ENCODE results near the gene EXOC7.
"Not testable (repeated sequence)": the region's sequence is repeated elsewhere in the genome, so short reads cannot be mapped to it uniquely, and the experiment has no call there.

EXOC7 gene

GRCh38 chr17:76081295-76082210 lies 22.0 kb downstream of the EXOC7 start:
- peaks cover 3% of the 10 kb centered on the region for H3K4me1 Mint-ChIP-seq (ENCODE audit: low read depth)
- H3K4me3 Mint-ChIP-seq = no peak overlapping the region
- H3K36me3 Mint-ChIP-seq (ENCODE audit: low read depth) = peaks cover 16% of the 10 kb centered on the region
- no peaks in the 10 kb centered on the region for H3K9me3 Mint-ChIP-seq
- DNase-seq (ENCODE audit: low spot score) = no peak
- peaks cover 28% of the 10 kb centered on the region for H3K27me3 Mint-ChIP-seq (ENCODE audit: low read depth)
- H3K27ac Mint-ChIP-seq = no peak overlapping the region

- no peak for DNase-seq (ENCODE audit: low spot score)
- Mint-ChIP-seq H3K4me3 (no peak overlapping the region), H3K27ac (no peak overlapping the region), H3K36me3 (ENCODE audit: low read depth) (peaks cover 12% of the 10 kb centered on the region), H3K27me3 (ENCODE audit: low read depth) (peaks cover 34% of the 10 kb centered on the region), H3K4me1 (ENCODE audit: low read depth) (peaks cover 3% of the 10 kb centered on the region), H3K9me3 (no peaks in the 10 kb centered on the region)
Measured at GRCh38 chr17:76080768-76081287, 22.8 kb downstream of the EXOC7 start.

- H3K27ac Mint-ChIP-seq = no peak overlapping the region
- peaks cover 7% of the 10 kb centered on the region for H3K36me3 Mint-ChIP-seq (ENCODE audit: low read depth)
Measured at GRCh38 chr17:76079956-76080767, 23.4 kb downstream of the EXOC7 start.

GRCh38 chr17:76079535-76079955 lies 24.0 kb downstream of the EXOC7 start:
- Mint-ChIP-seq H3K4me1 (ENCODE audit: low read depth) (peaks cover 7% of the 10 kb centered on the region), H3K27ac (no peak overlapping the region), H3K9me3 (no peaks in the 10 kb centered on the region), H3K36me3 (ENCODE audit: low read depth) (peaks cover 7% of the 10 kb centered on the region), H3K4me3 (no peak overlapping the region), H3K27me3 (ENCODE audit: low read depth) (peaks cover 44% of the 10 kb centered on the region)
- DNase-seq (ENCODE audit: low spot score) = no peak

More at GRCh38 chr17:76079956-76080767, 23.4 kb downstream of the EXOC7 start:
- DNase-seq (ENCODE audit: low spot score) = no peak
- Mint-ChIP-seq H3K4me3 (no peak overlapping the region), H3K9me3 (no peaks in the 10 kb centered on the region), H3K27me3 (ENCODE audit: low read depth) (peaks cover 40% of the 10 kb centered on the region), H3K4me1 (ENCODE audit: low read depth) (peaks cover 4% of the 10 kb centered on the region)

- peaks cover 7% of the 10 kb centered on the region for H3K4me1 Mint-ChIP-seq (ENCODE audit: low read depth)
- peak within 1 kb of the TSS; percentile 62 for H3K27ac Mint-ChIP-seq
- peaks cover 4% of the 10 kb centered on the region for H3K36me3 Mint-ChIP-seq (ENCODE audit: low read depth)
- peaks cover 45% of the 10 kb centered on the region for H3K27me3 Mint-ChIP-seq (ENCODE audit: low read depth)
- no peak within 1 kb of the TSS for H3K4me3 Mint-ChIP-seq
- H3K9me3 Mint-ChIP-seq = no peaks in the 10 kb centered on the region
- no peak for DNase-seq (ENCODE audit: low spot score)
Measured at GRCh38 chr17:76078860-76079534, 24.6 kb downstream of the EXOC7 start, which contains the start of gene ZACN. Gene ZACN, plus strand, starts transcription at chr17:76079182. Its CDS starts 83 bp downstream, at chr17:76079265.

GRCh38 chr17:76078370-76078769 lies 25.2 kb downstream of the EXOC7 start:
- not testable (repeated sequence) for H3K4me1 Mint-ChIP-seq (ENCODE audit: low read depth); DNase-seq (ENCODE audit: low spot score); H3K36me3 Mint-ChIP-seq (ENCODE audit: low read depth); H3K4me3 Mint-ChIP-seq; H3K9me3 Mint-ChIP-seq
- H3K27ac Mint-ChIP-seq = peak overlapping the region; percentile 62
- peaks cover 51% of the 10 kb centered on the region for H3K27me3 Mint-ChIP-seq (ENCODE audit: low read depth)

GRCh38 chr17:76077584-76078110 lies 25.9 kb downstream of the EXOC7 start:
- Mint-ChIP-seq H3K27me3 (ENCODE audit: low read depth) (peaks cover 51% of the 10 kb centered on the region), H3K36me3 (ENCODE audit: low read depth) (peaks cover 4% of the 10 kb centered on the region), H3K4me3 (no peak overlapping the region), H3K4me1 (ENCODE audit: low read depth) (peaks cover 10% of the 10 kb centered on the region), H3K27ac (no peak overlapping the region), H3K9me3 (no peaks in the 10 kb centered on the region)
- DNase-seq (ENCODE audit: low spot score) = no peak

- Mint-ChIP-seq H3K27me3 (ENCODE audit: low read depth) (peaks cover 51% of the 10 kb centered on the region), H3K36me3 (ENCODE audit: low read depth) (peaks cover 4% of the 10 kb centered on the region), H3K27ac (no peak overlapping the region), H3K4me3 (peak overlapping the region; percentile 60), H3K9me3 (no peaks in the 10 kb centered on the region), H3K4me1 (ENCODE audit: low read depth) (peaks cover 13% of the 10 kb centered on the region)
- peak; percentile 24 for DNase-seq (ENCODE audit: low spot score)
Measured at GRCh38 chr17:76076765-76077583, 26.6 kb downstream of the EXOC7 start.

GRCh38 chr17:76076146-76076764 lies 27.3 kb downstream of the EXOC7 start:
- Mint-ChIP-seq H3K27ac (no peak overlapping the region), H3K27me3 (ENCODE audit: low read depth) (peaks cover 51% of the 10 kb centered on the region), H3K4me3 (peak overlapping the region; percentile 60), H3K9me3 (no peaks in the 10 kb centered on the region), H3K36me3 (ENCODE audit: low read depth) (peaks cover 5% of the 10 kb centered on the region), H3K4me1 (ENCODE audit: low read depth) (peaks cover 17% of the 10 kb centered on the region)
- DNase-seq (ENCODE audit: low spot score) = no peak

- Mint-ChIP-seq H3K27ac (no peak overlapping the region), H3K27me3 (ENCODE audit: low read depth) (peaks cover 51% of the 10 kb centered on the region), H3K4me1 (ENCODE audit: low read depth) (peaks cover 22% of the 10 kb centered on the region), H3K4me3 (peak overlapping the region; percentile 69), H3K36me3 (ENCODE audit: low read depth) (peaks cover 5% of the 10 kb centered on the region), H3K9me3 (no peaks in the 10 kb centered on the region)
- DNase-seq (ENCODE audit: low spot score) = no peak
Measured at GRCh38 chr17:76075364-76076145, 28.0 kb downstream of the EXOC7 start.

- H3K4me1 Mint-ChIP-seq (ENCODE audit: low read depth) = peaks cover 26% of the 10 kb centered on the region
- H3K4me3 Mint-ChIP-seq = peak within 1 kb of the TSS; percentile 69
- H3K27me3 Mint-ChIP-seq (ENCODE audit: low read depth) = peaks cover 51% of the 10 kb centered on the region
- H3K9me3 Mint-ChIP-seq = no peaks in the 10 kb centered on the region
- peak within 1 kb of the TSS; percentile 39 for H3K27ac Mint-ChIP-seq
- no peak for DNase-seq (ENCODE audit: low spot score)
- peaks cover 10% of the 10 kb centered on the region for H3K36me3 Mint-ChIP-seq (ENCODE audit: low read depth)
Measured at GRCh38 chr17:76074390-76075363, 28.9 kb downstream of the EXOC7 start, which contains the start of gene GALR2. Gene GALR2, plus strand, starts transcription at chr17:76074781. Its CDS starts 103 bp downstream, at chr17:76074884.
